Astrocyte of the spinal cord (primary cell): ENCODE data around the gene OGG1.
A peak's percentile ranks its signal among the peaks of the same experiment; 100 is the strongest.

ENCODE experiments used
- DNase-seq: peaks from one replicate; pipeline ENCODE4 v3.0.0; 2011; ENCODE audit warnings: low read depth, low spot score
- H3K4me3 ChIP-seq: 2 replicates; pipeline ENCODE4 v1.5.1; 2011; ENCODE audit warnings: low read depth, mild to moderate bottlenecking, low read length, moderate library complexity
- in situ Hi-C: cut with HindIII; loops from 2 replicates; pipeline ENCODE4 v1.10.0; 2017; ENCODE audit warnings: low sequenced_read_pairs
- TF ChIP-seq, protein P1 (sequence below): IDR thresholded peaks from 2 replicates; pipeline ENCODE4 v1.5.1; 2012; ENCODE audit warnings: low read depth, mild to moderate bottlenecking, low read length, inconsistent platforms

OGG1 gene

DNA sequence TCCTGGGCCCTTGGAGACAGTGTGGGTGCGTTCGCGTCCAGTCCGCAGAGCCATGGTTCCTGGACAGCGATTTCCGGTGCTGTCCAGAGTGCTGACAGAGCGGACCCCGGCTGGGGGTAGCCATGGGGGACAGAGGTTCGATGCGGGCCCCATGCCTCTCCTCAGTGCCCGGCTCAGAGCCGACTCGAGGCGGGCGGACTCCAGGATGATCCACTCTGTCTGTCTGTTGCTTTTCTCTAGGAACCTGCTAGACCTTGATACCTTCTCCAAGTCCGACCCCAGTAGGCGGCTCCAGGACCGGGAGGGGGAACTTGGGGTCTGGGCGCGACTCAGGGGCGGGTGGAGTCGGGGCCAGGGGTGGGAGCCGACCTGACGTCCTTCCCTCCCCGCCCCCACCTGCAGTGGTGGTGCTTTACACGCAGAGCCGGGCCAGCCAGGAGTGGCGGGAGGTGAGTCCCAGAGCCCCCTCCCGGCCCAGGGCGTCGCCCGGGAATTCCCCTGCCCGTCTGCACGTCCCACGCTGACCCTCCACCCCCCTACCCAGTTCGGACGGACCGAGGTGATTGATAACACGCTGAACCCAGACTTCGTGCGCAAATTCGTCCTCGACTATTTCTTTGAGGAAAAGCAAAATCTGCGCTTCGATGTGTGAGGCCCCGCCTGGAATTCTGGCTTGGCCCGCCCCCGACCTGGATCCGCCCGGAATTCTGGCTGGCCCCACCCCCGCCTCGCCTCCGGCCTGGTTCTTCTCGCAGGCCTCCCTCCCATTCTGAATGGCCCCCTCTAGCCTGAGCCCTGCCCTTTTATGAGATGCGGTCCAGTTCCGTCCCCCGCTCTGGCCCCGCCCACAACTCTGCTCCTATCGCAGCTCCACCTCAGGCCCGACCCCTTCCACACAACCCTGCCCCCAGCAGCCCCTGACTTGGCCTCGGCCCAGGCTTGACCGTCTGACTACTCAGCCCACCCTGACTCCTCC, 45.1 kb upstream of the OGG1 start:
- in situ Hi-C loops = no loop called here
- TF ChIP-seq, protein P1, sequence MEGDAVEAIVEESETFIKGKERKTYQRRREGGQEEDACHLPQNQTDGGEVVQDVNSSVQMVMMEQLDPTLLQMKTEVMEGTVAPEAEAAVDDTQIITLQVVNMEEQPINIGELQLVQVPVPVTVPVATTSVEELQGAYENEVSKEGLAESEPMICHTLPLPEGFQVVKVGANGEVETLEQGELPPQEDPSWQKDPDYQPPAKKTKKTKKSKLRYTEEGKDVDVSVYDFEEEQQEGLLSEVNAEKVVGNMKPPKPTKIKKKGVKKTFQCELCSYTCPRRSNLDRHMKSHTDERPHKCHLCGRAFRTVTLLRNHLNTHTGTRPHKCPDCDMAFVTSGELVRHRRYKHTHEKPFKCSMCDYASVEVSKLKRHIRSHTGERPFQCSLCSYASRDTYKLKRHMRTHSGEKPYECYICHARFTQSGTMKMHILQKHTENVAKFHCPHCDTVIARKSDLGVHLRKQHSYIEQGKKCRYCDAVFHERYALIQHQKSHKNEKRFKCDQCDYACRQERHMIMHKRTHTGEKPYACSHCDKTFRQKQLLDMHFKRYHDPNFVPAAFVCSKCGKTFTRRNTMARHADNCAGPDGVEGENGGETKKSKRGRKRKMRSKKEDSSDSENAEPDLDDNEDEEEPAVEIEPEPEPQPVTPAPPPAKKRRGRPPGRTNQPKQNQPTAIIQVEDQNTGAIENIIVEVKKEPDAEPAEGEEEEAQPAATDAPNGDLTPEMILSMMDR = no peak
- DNase-seq = no peak
- peak overlapping the region; percentile 15 for H3K4me3 ChIP-seq

DNA sequence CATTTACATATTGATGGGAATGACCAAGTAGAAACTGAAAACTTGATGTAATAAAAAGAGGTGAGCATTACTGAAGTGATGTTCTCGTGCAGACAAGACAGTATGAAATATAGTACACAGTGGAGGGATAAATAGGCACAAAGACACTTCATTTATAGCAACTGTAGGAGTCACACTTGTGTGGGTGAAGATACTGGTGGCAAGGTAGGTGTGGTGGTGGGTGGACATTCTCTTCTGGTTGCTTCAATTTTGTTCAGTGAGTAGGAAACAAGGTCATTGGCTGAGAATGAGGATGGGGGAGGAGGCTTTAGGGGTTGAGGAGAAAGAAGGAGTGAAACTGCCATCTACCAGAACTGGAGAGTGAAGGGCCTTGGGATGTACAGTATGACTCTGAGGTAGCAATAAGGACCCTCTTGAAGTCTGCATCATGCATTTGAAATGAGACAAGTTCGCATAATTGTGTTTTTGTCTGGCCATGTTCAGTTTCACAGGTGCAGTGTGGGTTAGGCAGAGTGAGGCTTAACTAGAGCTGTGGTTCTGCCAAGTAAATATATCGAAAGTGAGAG, 39.5 kb upstream of the OGG1 start:
- in situ Hi-C loops = no loop called here
- no peak for DNase-seq
- no peak overlapping the region for H3K4me3 ChIP-seq
- TF ChIP-seq, protein P1 = no peak

DNA sequence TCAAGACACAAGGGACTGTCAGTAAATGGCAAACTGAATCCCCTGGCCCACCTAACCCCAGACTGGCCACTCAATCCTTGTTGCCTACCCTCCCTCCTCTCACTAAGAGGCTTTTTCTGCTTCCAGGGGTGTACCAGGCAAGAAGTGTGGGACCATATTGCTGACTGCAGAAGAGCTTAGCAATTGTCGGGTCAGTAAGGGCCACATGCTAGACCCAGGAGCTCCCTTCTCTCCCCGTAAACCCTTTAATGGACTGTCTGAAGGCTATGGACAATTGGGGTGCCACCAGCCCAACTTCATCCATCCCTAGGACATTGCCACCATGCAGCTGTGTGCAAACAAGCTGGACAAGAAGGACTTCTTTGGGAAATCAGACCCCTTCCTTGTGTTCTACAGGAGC, 37.3 kb upstream of the OGG1 start:
- no peak for DNase-seq
- in situ Hi-C loops = no loop called here
- TF ChIP-seq, protein P1 = no peak
- H3K4me3 ChIP-seq = no peak overlapping the region

DNA sequence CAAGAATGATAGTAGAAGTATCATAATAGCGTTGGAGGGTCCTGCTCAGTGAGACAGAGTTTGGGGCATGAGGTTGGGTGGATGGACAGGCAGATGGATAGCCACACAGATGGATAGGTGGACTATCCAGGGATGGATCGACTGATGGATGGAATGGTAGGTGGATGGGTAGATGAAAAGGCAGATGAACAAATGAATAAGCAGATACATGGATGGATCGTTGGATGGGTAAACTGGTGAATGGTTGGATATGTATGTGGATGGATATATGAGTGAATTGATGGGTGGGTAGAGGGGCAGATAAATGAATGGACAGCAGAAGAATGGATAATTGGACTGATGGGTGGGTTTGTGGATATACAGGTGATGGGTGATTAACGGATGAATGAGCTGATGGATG, 36.6 kb upstream of the OGG1 start:
- no peak for DNase-seq
- in situ Hi-C loops = no loop called here
- H3K4me3 ChIP-seq = no peak overlapping the region
- TF ChIP-seq, protein P1 = no peak

DNA sequence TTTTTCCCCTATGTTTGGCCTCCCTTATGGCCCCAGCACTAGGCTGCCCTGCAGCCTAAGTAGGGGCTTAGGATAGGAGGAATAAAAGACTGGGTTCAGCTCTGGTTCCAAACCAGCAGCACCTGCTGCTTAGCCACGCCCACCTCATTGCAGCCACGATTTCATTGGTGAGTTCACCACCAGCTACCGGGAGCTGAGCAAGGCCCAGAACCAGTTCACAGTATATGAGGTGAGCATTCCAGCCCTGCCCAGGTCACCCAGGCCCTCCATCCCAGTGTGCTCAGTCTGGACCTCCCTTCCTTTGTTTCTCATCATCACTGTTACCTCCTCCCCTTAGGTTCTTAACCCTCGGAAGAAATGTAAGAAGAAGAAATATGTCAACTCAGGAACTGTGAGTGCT, 34.6 kb upstream of the OGG1 start:
- in situ Hi-C loops = no loop called here
- TF ChIP-seq, protein P1 = no peak
- no peak overlapping the region for H3K4me3 ChIP-seq
- no peak for DNase-seq

DNA sequence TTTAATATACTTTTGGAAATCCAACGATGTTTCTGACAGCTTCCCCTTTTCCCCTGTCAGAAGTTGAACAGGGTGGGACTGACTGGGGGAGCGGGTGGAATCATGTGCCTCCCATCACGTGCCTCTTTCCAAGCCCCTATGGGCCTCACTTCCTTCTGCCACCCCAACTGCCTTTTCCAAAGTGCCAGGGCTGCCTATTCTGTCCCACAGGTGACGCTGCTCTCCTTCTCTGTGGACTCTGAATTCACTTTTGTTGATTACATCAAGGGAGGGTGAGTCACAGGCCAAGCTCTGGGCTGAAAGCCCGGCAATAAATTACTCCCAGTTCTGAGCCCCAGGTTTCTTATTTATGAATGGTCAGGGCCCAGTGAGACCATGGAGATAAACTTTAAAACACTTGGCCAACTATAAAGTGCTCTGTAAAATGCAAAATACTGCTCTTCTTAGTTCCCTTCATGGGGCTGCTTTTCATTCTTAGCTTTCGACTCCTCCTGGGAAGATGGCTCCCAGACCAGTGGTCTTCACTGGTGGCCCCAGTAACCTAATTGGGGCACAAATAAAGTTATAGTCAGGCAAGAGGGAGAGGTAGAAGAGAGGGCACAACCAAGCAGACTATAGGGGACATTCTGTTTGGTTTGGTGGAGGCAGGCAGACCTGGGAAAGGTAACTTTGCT, 33.9 kb upstream of the OGG1 start:
- in situ Hi-C loops = no loop called here
- H3K4me3 ChIP-seq = no peak overlapping the region
- TF ChIP-seq, protein P1 = peak; percentile 98
- peak; percentile 88 for DNase-seq
